Amniotic stem cell (primary cell): ENCODE data around the gene ATP4A.

Source experiments
- DNase-seq: peaks from one replicate; lab custom pipeline; 2025; lab: John Stamatoyannopoulos, UW

The ATP4A gene

DNA sequence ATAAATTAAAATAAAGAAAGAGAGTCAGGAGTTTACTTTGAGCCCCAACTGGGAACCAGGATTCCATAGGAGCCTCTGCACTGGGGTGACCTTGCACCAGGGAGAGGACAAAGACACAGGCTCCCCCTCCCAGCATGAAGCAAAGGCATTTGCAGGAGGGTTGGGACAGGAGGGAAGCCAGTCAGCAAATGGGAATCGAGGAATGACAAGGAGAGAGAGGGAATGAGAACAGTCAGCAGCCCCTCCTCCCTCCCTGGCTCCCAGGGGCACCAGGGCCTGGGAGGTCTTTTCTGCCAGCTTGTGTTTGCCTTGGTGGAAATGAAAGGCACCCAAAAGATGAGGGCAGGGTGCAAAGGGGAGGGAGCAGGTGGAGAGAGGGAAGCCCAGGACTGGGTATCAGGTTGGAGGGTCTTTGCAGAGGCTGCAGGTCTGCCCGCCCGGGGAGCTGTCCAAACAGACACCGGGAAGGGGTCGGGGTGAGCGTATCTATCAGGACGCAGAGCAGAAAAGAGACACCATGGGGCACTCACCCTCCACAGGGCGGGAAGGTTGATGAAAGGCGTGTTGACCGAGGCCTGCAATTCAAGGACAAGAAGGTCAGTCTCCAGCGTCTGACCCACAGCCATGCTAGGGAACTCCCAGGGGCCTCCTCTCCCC, 39.1 kb downstream of the ATP4A start:
- no peak for DNase-seq

DNA sequence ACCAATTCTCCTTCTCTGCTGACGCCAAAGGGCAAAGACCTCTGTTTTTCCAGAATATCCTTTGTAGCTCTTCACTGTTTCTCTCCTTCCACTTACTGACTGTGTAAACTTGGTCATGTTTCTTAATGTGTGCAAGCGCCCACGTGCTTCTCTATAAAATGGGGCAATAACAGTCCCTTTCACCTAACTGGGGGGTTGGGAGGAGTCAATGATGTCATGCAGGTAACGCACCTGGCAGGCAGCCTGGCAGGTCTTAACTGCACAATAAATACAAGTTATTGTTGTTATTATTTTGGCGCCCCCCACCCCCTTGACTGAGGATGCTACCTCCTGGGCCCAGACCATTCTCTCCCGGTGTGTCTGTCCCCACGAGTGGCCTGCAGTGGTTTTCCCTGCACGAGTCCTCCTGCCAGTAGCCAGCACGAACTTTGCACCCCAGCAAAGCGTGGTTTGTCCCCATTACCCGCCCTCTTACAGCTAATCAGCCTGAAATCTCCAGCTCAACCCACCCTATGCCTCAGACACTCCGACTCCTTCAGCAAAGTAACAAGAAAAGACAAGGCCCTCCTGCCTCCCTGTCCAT, 40.6 kb downstream of the ATP4A start:
- DNase-seq: no peak

- no peak for DNase-seq
These were observed 42.2 kb downstream of the ATP4A start for GRCh38 chr19:35521124-35521743.

- no peak for DNase-seq
These were observed 44.2 kb downstream of the ATP4A start for GRCh38 chr19:35519291-35519690.

DNA sequence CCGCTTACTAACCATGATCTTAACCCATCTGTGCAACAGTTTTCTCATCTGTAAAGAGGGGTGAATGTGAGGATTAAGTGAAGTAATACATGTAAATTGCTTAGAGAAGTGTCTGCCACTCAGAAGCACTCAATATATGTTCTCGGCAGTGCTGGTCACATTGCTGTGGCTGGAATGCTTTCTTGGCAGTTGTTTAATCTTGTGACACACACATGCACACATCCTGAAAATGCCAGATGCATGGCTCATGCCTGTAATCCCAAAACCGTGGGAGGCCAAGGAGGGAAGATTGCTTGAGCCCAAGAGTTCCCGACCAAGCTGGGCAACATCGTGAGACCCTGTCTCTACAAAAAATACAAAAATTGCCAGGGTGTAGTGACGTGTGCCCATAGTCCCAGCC, 45.1 kb downstream of the ATP4A start:
- peak; percentile 61 for DNase-seq

DNA sequence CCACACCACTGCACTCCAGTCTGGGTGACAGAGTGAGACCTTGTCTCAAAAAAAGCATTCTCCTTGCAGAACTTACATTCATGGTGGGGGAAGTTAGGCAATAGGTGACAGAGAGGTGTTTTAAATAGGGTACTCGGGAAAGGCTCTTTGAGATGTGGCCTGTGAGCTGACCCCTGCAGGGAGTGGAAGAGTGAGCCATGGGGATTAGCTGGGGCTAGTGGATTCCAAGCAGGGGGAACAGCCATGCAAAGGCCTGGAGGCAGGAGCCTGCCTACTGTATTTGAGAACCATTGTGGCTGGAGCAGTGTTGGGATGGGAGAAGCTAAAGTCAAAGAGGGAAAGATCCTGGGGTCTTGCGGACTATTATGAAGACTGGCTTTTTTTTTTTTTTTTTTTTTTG, 46.1 kb downstream of the ATP4A start:
- no peak for DNase-seq

GRCh38 chr19:35516310-35516709, 47.1 kb downstream of the ATP4A start:
- no peak for DNase-seq

- no peak for DNase-seq
These were observed 49.1 kb downstream of the ATP4A start for GRCh38 chr19:35514282-35514809.

- DNase-seq: no peak
These were observed 49.7 kb downstream of the ATP4A start, which contains the start of gene DMKN for GRCh38 chr19:35513628-35514281. TSS of gene DMKN (minus strand) at chr19:35513649. CDS start at chr19:35513475, 174 bp downstream.

DNA sequence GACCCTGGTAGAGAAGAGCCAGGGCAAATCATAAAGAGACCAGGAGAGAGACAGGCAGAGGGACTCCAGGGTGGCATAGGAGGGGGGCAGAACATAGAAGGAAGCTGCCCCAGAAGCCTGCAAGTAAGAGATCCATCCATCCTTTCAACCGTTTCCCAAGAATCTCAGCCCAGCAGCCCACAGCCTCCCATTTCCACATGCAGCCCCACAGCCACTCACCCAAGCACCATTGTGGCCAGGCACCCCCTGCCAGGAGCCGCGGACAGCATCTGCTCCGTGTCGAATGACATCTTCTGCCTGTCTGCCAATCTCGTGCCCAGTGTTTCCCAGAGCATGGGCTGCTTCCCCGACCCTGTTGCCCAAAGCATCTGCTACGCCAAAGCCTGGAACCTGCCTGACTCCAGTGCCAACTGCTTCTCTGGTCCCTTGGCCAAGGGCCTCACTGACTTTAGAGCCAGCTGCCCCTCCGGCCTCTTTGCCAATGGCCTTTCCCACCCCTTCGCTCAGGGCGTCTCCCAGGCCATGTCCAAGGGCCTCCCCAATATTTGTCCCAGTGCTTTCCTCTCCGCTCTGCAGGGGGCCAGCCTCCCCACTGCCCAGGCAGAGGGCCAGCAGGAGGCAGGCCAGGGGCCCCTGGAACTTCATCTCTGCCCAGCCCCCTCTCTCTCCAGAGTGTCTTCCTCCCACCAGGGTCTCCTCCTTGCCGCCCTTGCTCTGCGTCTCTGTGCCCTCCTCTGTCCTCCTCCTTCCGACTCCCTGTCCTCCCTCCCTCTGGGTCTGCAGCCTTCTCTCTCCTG, 50.4 kb downstream of the ATP4A start:
- DNase-seq: no peak

DNA sequence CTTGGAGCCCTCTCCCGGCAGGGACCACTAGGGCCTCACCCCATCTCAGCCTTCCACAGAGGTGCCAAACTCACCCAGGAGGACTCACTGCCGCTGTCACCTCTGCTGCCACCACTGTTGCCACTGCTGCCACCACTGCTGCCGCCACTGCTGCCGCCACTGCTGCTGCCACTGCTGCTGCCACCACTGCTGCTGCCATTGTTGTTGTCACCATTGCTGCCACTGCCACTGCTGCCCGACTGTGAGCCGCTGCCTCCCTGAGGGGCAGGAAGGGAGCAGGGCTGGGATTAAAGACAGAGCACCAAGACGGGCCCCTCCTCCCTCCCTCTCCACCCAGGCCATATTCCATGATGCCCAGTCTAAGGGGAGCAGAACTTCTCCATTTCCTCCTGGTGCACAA, 52.1 kb downstream of the ATP4A start:
- DNase-seq: no peak

DNA sequence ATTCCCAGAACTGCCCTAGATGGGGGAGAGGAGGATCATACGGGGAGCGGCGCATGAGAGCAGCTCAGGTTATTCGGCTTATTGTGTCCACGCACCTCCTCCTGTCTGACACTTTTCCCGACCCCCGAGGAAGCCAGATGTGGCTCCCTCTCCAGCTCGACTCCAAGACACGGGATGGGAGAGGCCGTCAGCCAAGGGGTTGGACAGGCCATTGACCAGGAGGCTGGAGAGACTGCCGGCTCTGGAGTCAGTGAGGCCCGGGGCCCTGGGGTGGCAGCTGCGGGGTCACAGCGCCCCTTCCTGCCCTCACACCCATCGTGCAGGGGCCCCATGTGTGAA, 52.9 kb downstream of the ATP4A start:
- no peak for DNase-seq

GRCh38 chr19:35509861-35510625, 53.4 kb downstream of the ATP4A start:
- DNase-seq: no peak

DNA sequence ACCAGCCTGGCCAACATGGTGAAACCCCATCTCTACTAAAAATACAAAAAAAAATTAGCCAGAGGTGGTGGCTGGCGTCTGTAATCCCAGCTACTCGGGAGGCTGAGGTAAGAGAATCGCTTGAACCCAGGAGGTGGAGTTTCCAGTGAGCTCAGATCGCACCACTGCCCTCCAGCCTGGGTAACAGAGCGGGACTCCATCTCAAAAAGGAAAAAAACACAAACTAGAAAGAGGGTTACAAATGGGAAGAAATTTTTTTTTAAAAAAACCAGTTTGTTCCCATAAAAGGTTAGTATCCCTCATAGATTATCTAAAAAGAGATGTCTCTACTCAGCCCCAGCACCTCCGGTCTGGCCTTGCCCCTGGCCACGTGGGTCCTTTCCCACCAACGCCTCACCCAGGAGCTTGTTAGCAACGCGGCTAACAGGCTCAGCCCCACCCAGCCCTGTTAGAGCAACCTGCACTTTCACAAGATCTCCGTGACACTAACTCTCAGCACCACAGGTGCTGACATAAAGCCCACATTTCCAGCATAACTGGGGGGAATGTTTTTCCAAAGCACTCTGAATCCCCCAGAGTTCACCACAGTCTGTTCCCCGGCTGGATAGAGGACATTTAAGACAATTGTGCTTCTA, 54.3 kb downstream of the ATP4A start:
- no peak for DNase-seq

GRCh38 chr19:35508129-35508528, 55.3 kb downstream of the ATP4A start:
- no peak for DNase-seq

GRCh38 chr19:35507561-35507960, 55.9 kb downstream of the ATP4A start:
- DNase-seq: no peak

DNA sequence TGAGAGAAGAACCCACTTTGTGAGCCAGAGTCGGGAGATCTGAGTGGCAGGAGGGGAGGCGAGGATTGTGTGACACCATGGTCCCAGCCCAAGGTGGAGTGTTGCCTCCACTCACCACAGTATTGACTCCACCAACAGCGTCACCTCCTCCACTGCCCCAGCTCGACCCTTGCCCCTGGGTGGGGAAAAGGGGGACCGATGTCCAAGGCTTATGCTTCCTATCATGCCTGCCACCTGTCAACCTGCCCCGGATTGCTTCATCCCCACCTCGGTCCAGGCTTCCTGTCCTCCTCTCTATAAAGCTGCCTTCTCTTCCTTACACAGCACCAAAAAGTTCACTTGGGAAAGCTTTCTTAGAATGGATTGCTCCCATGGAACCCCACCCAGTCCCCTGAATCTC, 57.4 kb downstream of the ATP4A start:
- no peak for DNase-seq

GRCh38 chr19:35502751-35503150, 60.7 kb downstream of the ATP4A start:
- DNase-seq: no peak

- DNase-seq: no peak
These were observed 61.8 kb downstream of the ATP4A start for GRCh38 chr19:35501684-35502083.

GRCh38 chr19:35500611-35501010, 62.8 kb downstream of the ATP4A start:
- no peak for DNase-seq
